Stimulated activated CD4-positive, alpha-beta T cell treated with anti-CD3 and anti-CD28 coated beads, Interleukin-1b, Interleukin-23, amount 100 ng/mL, for 1 hour (primary cell): ENCODE results near the gene JAG1.

Source experiments
- DNase-seq, 2 donors: peaks; one replicate each; pipeline ENCODE4 v3.0.0-alpha.2; 2020; ENCODE audit warnings: low read depth in 2 of 2

Gene JAG1

GRCh38 chr20:10653599-10654249 lies 20.1 kb downstream of the JAG1 start:
- DNase-seq: no peak

GRCh38 chr20:10652660-10653261 lies 21.0 kb downstream of the JAG1 start:
- no peak for DNase-seq

- DNase-seq: no peak
These were observed 21.6 kb downstream of the JAG1 start for GRCh38 chr20:10652185-10652584.

GRCh38 chr20:10651227-10651990 lies 22.4 kb downstream of the JAG1 start:
- no peak for DNase-seq

GRCh38 chr20:10649797-10650160 lies 24.0 kb downstream of the JAG1 start:
- no peak for DNase-seq

GRCh38 chr20:10649080-10649796 lies 24.6 kb downstream of the JAG1 start:
- DNase-seq: no peak

GRCh38 chr20:10648651-10649050 lies 25.1 kb downstream of the JAG1 start:
- no peak for DNase-seq

GRCh38 chr20:10647909-10648308 lies 25.9 kb downstream of the JAG1 start:
- no peak for DNase-seq

- DNase-seq: no peak
These were observed 26.3 kb downstream of the JAG1 start for GRCh38 chr20:10647471-10647870.

- DNase-seq: no peak
These were observed 26.8 kb downstream of the JAG1 start for GRCh38 chr20:10646886-10647420.

- DNase-seq: no peak
These were observed 27.8 kb downstream of the JAG1 start for GRCh38 chr20:10646006-10646405.

GRCh38 chr20:10645205-10645570 lies 28.6 kb downstream of the JAG1 start:
- no peak for DNase-seq

GRCh38 chr20:10644458-10645204 lies 29.2 kb downstream of the JAG1 start:
- DNase-seq: no peak

GRCh38 chr20:10643560-10643873 lies 30.3 kb downstream of the JAG1 start:
- no peak for DNase-seq

GRCh38 chr20:10642856-10643559 lies 30.8 kb downstream of the JAG1 start:
- DNase-seq: no peak

- DNase-seq: no peak
These were observed 31.9 kb downstream of the JAG1 start for GRCh38 chr20:10641893-10642292.

- DNase-seq: no peak
These were observed 32.3 kb downstream of the JAG1 start for GRCh38 chr20:10641467-10641866.

- no peak for DNase-seq
These were observed 32.9 kb downstream of the JAG1 start for GRCh38 chr20:10640897-10641296.

- DNase-seq: no peak
These were observed 33.9 kb downstream of the JAG1 start for GRCh38 chr20:10639737-10640556.

- no peak for DNase-seq
These were observed 34.6 kb downstream of the JAG1 start for GRCh38 chr20:10639077-10639736.
